ENCODE data around the gene NTN1. TPM values are rescaled to one million over a fixed set of nuclear protein-coding genes. Genes with fewer than 3 reads are reported as not detected.
"Not testable (repeated sequence)": the region's sequence is repeated elsewhere in the genome, so short reads cannot be mapped to it uniquely, and the experiment has no call there.

Gene NTN1
- total RNA-seq, 1 donor from 2014 or later, result 1.1 TPM

DNA sequence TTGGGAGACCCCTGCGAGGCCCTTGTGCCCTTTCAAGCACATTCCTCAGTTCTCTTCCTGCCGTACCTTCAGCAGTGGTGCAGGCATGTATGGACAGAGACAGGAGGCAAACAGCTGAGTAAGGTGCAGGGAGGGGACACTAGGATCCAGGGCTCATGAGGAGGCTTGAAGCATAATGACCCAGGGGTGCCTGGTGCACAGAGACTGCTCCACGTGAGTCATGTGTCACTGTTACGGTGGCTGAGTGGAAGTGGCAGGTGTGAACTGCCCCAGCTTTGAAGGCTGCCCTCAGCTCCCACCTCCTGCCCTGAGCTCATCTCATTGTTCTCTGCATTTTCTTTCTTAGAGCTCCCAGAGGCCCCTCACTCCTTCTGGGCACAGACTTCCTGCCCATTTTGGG, 124.8 kb downstream of the NTN1 start:
- Mint-ChIP-seq H3K27me3 (peaks cover 9% of the 10 kb centered on the region), H3K9me3 (no peaks in the 10 kb centered on the region), H3K36me3 (ENCODE audit: low read depth) (no peaks in the 10 kb centered on the region), H3K27ac (no peak overlapping the region), H3K4me3 (no peak overlapping the region), H3K4me1 (no peaks in the 10 kb centered on the region)
- ATAC-seq (ENCODE audit: low read depth) (no peak), DNase-seq (no peak)
- ChIA-PET CTCF (no interaction called here), POLR2A (interaction anchor here (0.6 kb wide), 1 partner anchor 18 kb away, joined by 7 read pairs; no protein-coding TSS in a partner anchor)
- intact Hi-C loops (cut with micrococcal nuclease), result no loop called here
- TF ChIP-seq, protein P1, sequence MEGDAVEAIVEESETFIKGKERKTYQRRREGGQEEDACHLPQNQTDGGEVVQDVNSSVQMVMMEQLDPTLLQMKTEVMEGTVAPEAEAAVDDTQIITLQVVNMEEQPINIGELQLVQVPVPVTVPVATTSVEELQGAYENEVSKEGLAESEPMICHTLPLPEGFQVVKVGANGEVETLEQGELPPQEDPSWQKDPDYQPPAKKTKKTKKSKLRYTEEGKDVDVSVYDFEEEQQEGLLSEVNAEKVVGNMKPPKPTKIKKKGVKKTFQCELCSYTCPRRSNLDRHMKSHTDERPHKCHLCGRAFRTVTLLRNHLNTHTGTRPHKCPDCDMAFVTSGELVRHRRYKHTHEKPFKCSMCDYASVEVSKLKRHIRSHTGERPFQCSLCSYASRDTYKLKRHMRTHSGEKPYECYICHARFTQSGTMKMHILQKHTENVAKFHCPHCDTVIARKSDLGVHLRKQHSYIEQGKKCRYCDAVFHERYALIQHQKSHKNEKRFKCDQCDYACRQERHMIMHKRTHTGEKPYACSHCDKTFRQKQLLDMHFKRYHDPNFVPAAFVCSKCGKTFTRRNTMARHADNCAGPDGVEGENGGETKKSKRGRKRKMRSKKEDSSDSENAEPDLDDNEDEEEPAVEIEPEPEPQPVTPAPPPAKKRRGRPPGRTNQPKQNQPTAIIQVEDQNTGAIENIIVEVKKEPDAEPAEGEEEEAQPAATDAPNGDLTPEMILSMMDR (IDR thresholded peaks at IDR 0.05), result no peak

DNA sequence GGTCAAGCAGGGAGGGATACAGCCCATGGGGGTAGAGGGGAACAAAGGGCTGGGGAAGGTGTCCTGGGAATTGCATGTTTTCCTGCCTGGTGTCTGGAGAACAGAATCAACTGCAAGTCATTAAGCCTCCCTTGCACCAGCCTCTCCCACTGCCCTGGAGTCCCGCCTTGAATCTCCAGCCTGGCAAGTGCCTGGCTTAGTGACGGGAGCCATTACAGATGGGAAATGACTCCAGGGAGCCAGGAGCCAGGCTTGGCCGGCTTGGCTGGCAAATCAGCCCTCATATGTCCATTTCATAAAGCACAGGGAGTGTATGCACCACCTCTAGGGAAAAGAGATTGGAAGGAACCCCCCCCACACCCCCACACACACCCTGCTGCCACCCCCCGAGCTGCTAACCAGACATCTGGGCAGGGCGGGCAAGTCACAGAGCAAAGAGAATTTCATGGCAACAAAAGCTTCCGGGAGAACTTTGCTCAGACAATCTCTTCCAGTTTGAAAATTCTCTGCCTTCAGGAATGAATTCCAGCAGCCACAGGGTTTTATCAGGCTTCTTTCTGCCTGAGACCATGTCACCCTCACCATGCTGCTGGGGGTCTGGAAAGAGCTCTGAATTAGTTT, 127.7 kb downstream of the NTN1 start:
- ChIA-PET POLR2A (no interaction called here), CTCF (no interaction called here)
- H3K4me3 Mint-ChIP-seq, result no peak overlapping the region
- H3K27me3 Mint-ChIP-seq, result peaks cover 9% of the 10 kb centered on the region
- intact Hi-C loops (cut with micrococcal nuclease), result no loop called here
- no peak overlapping the region for H3K27ac Mint-ChIP-seq
- no peak for ATAC-seq (ENCODE audit: low read depth)
- H3K36me3 Mint-ChIP-seq (ENCODE audit: low read depth), result no peaks in the 10 kb centered on the region
- peaks cover 2% of the 10 kb centered on the region for H3K9me3 Mint-ChIP-seq
- H3K4me1 Mint-ChIP-seq, result no peaks in the 10 kb centered on the region
- DNase-seq, result no peak
- TF ChIP-seq, protein P1 (IDR thresholded peaks at IDR 0.05), result no peak

DNA sequence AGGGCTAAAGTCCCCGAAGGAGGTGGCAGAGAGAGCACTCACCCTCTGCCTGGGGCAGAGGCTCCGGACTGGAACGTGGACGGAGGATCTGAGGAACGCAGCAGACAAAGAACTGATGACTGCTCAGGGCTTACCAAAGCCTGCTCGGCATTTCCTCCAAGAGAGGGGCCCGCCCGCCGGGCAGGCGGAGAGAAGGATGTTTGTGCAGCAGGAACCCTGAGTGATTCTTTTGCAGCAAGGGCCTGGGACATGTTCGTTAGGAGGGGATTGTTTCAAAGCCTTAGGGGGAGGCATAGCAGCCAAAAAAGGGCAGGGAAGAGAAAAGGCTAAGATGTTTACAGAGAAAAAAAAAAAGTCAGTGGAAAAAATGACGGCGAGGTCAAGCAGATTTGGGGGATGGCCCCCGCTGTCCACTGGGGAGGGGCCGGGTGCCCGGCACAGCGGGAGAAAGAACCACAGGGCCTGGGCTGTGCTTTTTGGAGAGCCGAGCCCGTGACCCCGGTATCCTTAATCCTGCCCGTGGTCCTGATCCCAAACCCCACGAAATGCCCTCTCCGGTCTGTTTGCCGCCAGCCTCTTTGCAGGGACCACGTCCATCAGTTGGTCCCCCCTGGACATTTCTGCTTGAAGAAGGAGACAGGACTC, 129.3 kb downstream of the NTN1 start:
- Mint-ChIP-seq H3K4me1 (no peaks in the 10 kb centered on the region), H3K9me3 (peaks cover 2% of the 10 kb centered on the region), H3K36me3 (ENCODE audit: low read depth) (no peaks in the 10 kb centered on the region), H3K27me3 (peaks cover 9% of the 10 kb centered on the region), H3K4me3 (no peak overlapping the region), H3K27ac (no peak overlapping the region)
- POLR2A ChIA-PET, result no interaction called here
- TF ChIP-seq, protein P1 (IDR thresholded peaks at IDR 0.05), result no peak
- intact Hi-C loops (cut with micrococcal nuclease), result no loop called here
- CTCF ChIA-PET, result no interaction called here
- DNase-seq, result no peak
- no peak for ATAC-seq (ENCODE audit: low read depth)

DNA sequence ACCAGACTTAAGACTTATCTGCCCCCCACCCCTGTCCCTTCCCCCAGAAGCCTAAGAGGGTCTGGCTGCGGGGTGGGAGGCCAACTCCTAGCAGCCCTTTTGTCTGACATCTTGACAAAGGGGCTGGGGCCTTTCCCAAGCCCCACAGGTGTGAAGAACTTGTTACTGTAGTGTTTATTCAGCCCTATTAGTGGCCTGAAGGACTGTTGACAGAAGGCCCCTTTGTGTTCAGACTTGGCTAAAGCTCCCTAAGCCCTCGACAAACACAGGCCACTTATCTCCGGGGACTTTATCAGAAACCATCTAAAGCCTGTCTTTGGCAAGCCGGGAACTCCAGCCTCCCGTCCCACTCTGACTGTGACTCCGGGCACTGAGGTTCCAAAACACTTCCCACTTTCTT, 129.8 kb downstream of the NTN1 start:
- Mint-ChIP-seq H3K4me3 (no peak overlapping the region), H3K4me1 (no peaks in the 10 kb centered on the region), H3K27me3 (peaks cover 9% of the 10 kb centered on the region), H3K9me3 (peaks cover 2% of the 10 kb centered on the region), H3K36me3 (ENCODE audit: low read depth) (no peaks in the 10 kb centered on the region), H3K27ac (no peak overlapping the region)
- TF ChIP-seq, protein P1 (IDR thresholded peaks at IDR 0.05), result no peak
- ATAC-seq (ENCODE audit: low read depth) (no peak), DNase-seq (no peak)
- CTCF ChIA-PET, result no interaction called here
- intact Hi-C loops (cut with micrococcal nuclease), result no loop called here
- POLR2A ChIA-PET, result no interaction called here

DNA sequence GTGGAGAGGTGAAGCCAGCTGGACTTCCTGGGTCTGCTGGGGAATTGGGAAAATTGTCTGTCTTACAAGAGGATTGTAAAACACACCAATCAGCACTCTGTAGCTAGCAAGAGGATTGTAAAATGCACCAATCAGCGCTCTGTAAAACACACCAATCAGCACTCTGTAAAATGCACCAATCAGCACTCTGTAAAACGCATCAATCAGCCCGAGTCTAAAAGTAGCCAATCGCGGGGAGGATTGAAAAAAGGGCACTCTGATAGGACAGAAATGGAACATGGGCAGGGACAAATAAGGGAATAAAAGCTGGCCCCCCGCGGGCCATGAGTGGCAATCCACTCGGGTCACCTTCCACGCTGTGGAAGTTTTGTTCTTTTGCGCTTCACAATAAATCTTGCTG, 130.4 kb downstream of the NTN1 start:
- CTCF ChIA-PET; H3K27ac Mint-ChIP-seq; H3K36me3 Mint-ChIP-seq (ENCODE audit: low read depth); H3K4me1 Mint-ChIP-seq; POLR2A ChIA-PET; intact Hi-C loops (cut with micrococcal nuclease); H3K27me3 Mint-ChIP-seq; H3K4me3 Mint-ChIP-seq; DNase-seq; H3K9me3 Mint-ChIP-seq; ATAC-seq (ENCODE audit: low read depth): not testable (repeated sequence)
